BE2C (cell line): ENCODE results near the gene LRSAM1.

ENCODE experiments used
- DNase-seq: peaks from one replicate; pipeline ENCODE4 v3.0.0-alpha.2; 2020
- H3K27me3 ChIP-seq: fragments of 250-450 bp; sonication (Bioruptor Pico); 2 replicates; pipeline ENCODE4 v1.5.1; 2020; ENCODE audit warnings: mild to moderate bottlenecking
- H3K36me3 ChIP-seq: fragments of 250-450 bp; sonication (Bioruptor Pico); 2 replicates; pipeline ENCODE4 v1.5.1; 2020; ENCODE audit warnings: mild to moderate bottlenecking
- H3K4me1 ChIP-seq: fragments of 250-450 bp; sonication (Bioruptor Pico); 2 replicates; pipeline ENCODE4 v1.5.1; 2020
- H3K4me3 ChIP-seq: 2 replicates; pipeline ENCODE4 v1.5.1; 2011; ENCODE audit warnings: low read depth, low read length
- H3K9me3 ChIP-seq: fragments of 250-450 bp; sonication (Bioruptor Pico); 2 replicates; pipeline ENCODE4 v1.5.1; 2020
- CTCF ChIP-seq: IDR thresholded peaks from 2 replicates; pipeline ENCODE4 v1.5.1; 2012; ENCODE audit warnings: mild to moderate bottlenecking, low read depth, low read length

The LRSAM1 gene

GRCh38 chr9:127529671-127530070, 78.4 kb downstream of the LRSAM1 start:
- no peak for DNase-seq
- Histone ChIP-seq H3K9me3 (no peaks in the 10 kb centered on the region; the same call in 1 of the 2 replicates), H3K4me3 (no peak overlapping the region), H3K27me3 (no peaks in the 10 kb centered on the region), H3K36me3 (no peaks in the 10 kb centered on the region), H3K4me1 (no peaks in the 10 kb centered on the region)
- no peak for TF ChIP-seq CTCF

GRCh38 chr9:127530206-127530941, 79.1 kb downstream of the LRSAM1 start:
- DNase-seq: no peak
- H3K27me3 ChIP-seq: no peaks in the 10 kb centered on the region
- H3K36me3 ChIP-seq: no peaks in the 10 kb centered on the region
- H3K4me1 ChIP-seq: no peaks in the 10 kb centered on the region
- H3K9me3 ChIP-seq: no peaks in the 10 kb centered on the region
- no peak overlapping the region for H3K4me3 ChIP-seq
- TF ChIP-seq CTCF: no peak

GRCh38 chr9:127531676-127532075, 80.4 kb downstream of the LRSAM1 start:
- H3K27me3 ChIP-seq: no peaks in the 10 kb centered on the region
- H3K9me3 ChIP-seq: no peaks in the 10 kb centered on the region
- H3K4me3 ChIP-seq: no peak overlapping the region
- TF ChIP-seq CTCF: no peak
- no peak for DNase-seq
- no peaks in the 10 kb centered on the region for H3K36me3 ChIP-seq
- no peaks in the 10 kb centered on the region for H3K4me1 ChIP-seq

- H3K36me3 ChIP-seq: no peaks in the 10 kb centered on the region
- H3K4me1 ChIP-seq: no peaks in the 10 kb centered on the region
- no peak for DNase-seq
- no peak overlapping the region for H3K4me3 ChIP-seq
- no peaks in the 10 kb centered on the region for H3K27me3 ChIP-seq
- TF ChIP-seq CTCF: no peak
- H3K9me3 ChIP-seq: no peaks in the 10 kb centered on the region
Measured at GRCh38 chr9:127534250-127534906, 83.1 kb downstream of the LRSAM1 start.

- no peak for TF ChIP-seq CTCF
- Histone ChIP-seq H3K4me1 (no peaks in the 10 kb centered on the region), H3K27me3 (no peaks in the 10 kb centered on the region), H3K9me3 (no peaks in the 10 kb centered on the region), H3K4me3 (no peak overlapping the region), H3K36me3 (no peaks in the 10 kb centered on the region)
- DNase-seq: no peak
Measured at GRCh38 chr9:127534931-127535330, 83.6 kb downstream of the LRSAM1 start.

- no peaks in the 10 kb centered on the region for H3K4me1 ChIP-seq
- TF ChIP-seq CTCF: no peak
- no peak overlapping the region for H3K4me3 ChIP-seq
- no peak for DNase-seq
- no peaks in the 10 kb centered on the region for H3K27me3 ChIP-seq
- H3K36me3 ChIP-seq: no peaks in the 10 kb centered on the region
- H3K9me3 ChIP-seq: no peaks in the 10 kb centered on the region
Measured at GRCh38 chr9:127535396-127535795, 84.1 kb downstream of the LRSAM1 start.
